HEK293 (cell line): ENCODE data around the gene TMEM240.
"Not testable (repeated sequence)": the region's sequence is repeated elsewhere in the genome, so short reads cannot be mapped to it uniquely, and the experiment has no call there.

Source experiments
- CTCF ChIA-PET: fragments of 350-600 bp; formaldehyde crosslinking; extraction: SDS; loops from one replicate; lab custom pipeline; 2021; ENCODE audit warnings: antibody characterized with exemption; lab: Yijun Ruan, JAX
- POLR2A ChIA-PET: fragments of 300-600 bp; formaldehyde crosslinking; extraction: SDS; loops from one replicate; lab custom pipeline; 2020; ENCODE audit warnings: antibody characterized with exemption, inconsistent platforms; lab: Yijun Ruan, JAX
- H3K27ac ChIP-seq: fragments of 200-500 bp; sonication (Bioruptor generic); 2 replicates; pipeline ENCODE4 v1.5.1; 2014; ENCODE audit warnings: low read depth, low read length, control low read depth, inconsistent platforms; ENCODE audit errors: extremely low read depth
- H3K36me3 ChIP-seq, 2 experiments: fragments of 200-500 bp in 1 of 2; sonication (Bioruptor generic) in 1 of 2; 1 replicate in 1 of 2; 2 replicates in 1 of 2; pipeline ENCODE4 v1.5.1; 2014 to 2017; ENCODE audit warnings: inconsistent platforms in 2 of 2, low read length in 2 of 2; ENCODE audit not compliant: control insufficient read depth in 2 of 2, insufficient read depth in 1 of 2
- H3K4me1 ChIP-seq: fragments of 200-500 bp; sonication (Bioruptor generic); 2 replicates; pipeline ENCODE4 v1.5.1; 2014; ENCODE audit warnings: mild to moderate bottlenecking, low read length, inconsistent platforms; ENCODE audit not compliant: control insufficient read depth, insufficient read depth
- H3K4me3 ChIP-seq: 2 replicates; pipeline ENCODE4 v1.5.1; 2011; ENCODE audit warnings: low read depth, mild to moderate bottlenecking, control low read depth, low read length, moderate library complexity
- H3K9me3 ChIP-seq: fragments of 200-500 bp; sonication (Bioruptor generic); 2 replicates; pipeline ENCODE4 v1.5.1; 2014; ENCODE audit warnings: low read depth, low read length, inconsistent platforms; ENCODE audit not compliant: control insufficient read depth, insufficient read depth
- HOXC10 ChIP-seq: sonication (generic); formaldehyde crosslinking; IDR thresholded peaks from 2 replicates; pipeline ENCODE4 v1.8.1; 2023; ENCODE audit warnings: mild to moderate bottlenecking, missing genetic modification reagents
- REPIN1 ChIP-seq: fragments of 450-650 bp; formaldehyde crosslinking; IDR thresholded peaks from 2 replicates; pipeline ENCODE4 v1.5.1; 2017; ENCODE audit warnings: missing biosample characterization, missing genetic modification characterization, low read depth
- SP7 ChIP-seq: fragments of 450-650 bp; formaldehyde crosslinking; IDR thresholded peaks from 2 replicates; pipeline ENCODE4 v1.5.1; 2016; ENCODE audit warnings: missing biosample characterization, missing genetic modification characterization
- TRIM28 ChIP-seq: IDR thresholded peaks from 2 replicates; pipeline ENCODE4 v1.6.1; 2011; ENCODE audit warnings: low read length, control low read depth, borderline replicate concordance
- ZFP37 ChIP-seq: fragments of 450-650 bp; formaldehyde crosslinking; IDR thresholded peaks from 2 replicates; pipeline ENCODE4 v1.5.1; 2016; ENCODE audit warnings: missing biosample characterization, missing genetic modification characterization
- ZNF549 ChIP-seq: fragments of 450-650 bp; IDR thresholded peaks from 2 replicates; pipeline ENCODE4 v1.5.1; 2018; ENCODE audit warnings: missing biosample characterization, missing genetic modification characterization, mild to moderate bottlenecking, inconsistent platforms, moderate library complexity
- TF ChIP-seq, protein P1 (sequence below): fragments of 450-650 bp; formaldehyde crosslinking; IDR thresholded peaks from 2 replicates; pipeline ENCODE4 v1.5.1; 2016; ENCODE audit warnings: missing biosample characterization, missing genetic modification characterization, low read depth

The TMEM240 gene

DNA sequence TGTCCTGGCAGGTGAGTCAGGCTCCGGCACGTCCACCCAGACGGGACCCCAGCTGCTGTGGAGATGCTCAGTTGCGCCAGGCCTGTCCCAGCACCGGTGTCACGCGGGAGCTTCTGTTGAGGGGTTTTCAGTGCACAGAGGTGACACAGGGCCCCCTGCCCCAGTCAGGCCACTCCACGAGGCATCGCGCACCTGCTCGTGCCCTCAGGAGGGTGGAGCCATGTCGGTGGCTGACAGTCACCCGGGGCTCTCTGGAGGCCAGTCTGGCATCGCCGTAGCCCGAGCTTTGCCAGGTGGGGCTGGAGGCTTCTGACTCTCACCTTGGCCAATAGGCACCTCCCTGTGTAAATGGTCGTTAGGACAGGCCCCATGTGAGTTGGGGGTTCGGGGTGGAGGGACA is 11.1 kb downstream of the TMEM240 start (continued):
- TF ChIP-seq ZNF549 (tag by site-specific recombination), result no peak

DNA sequence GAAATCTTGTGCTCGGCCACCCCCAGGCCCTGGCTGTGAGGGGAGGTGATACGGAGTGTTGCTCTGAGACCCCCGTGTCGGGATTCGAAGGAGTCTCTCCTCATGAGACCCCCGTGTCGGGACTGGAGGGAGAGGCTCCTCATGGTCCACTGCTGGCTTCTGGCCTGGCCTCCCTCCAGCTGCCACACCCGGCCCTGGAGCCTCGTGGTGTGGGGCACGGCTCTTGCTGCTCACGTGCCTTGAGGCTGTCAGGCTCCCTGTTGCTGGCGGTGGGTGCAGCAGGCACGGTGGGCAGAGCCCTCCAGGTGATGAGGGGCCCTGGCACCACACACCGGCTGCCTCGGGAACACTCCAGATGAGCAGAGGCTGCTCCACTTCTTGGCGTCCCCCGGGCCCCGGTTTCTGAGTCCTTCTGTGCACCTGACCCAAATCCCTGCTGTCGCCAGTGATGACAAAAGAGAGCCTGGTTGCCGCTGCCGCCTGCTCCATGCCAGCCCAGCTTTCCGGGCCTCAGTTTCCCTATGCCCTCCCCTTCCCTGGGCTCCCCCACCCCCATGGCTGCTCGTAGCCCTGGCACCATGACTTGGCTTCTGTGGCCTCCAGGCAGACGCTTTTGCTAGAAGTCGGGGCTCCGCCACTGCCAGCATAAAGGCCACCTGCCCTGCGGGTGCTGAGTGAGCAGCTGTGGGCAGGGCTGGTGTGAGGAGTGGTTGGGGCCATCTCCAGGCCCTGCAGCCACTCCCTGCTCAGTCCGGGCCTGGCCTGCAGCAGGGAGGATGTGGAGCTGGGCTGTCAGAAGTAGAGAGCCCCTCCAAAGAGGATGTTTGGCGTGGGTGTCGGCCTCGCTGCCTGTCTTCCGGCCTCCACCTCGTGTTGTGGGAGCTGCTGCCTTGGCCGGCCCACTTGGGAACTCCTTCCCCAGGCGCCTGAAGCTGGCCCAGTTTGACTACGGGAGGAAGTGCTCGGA is 11.8 kb downstream of the TMEM240 start:
- no peaks in the 10 kb centered on the region for H3K9me3 ChIP-seq
- no peaks in the 10 kb centered on the region for H3K4me1 ChIP-seq
- ChIA-PET CTCF (no interaction called here), POLR2A (no interaction called here)
- no peak overlapping the region for H3K4me3 ChIP-seq
- H3K36me3 ChIP-seq, result peaks cover 7 to 75% of the 10 kb centered on the region in 2 experiments; a peak in 2 of 3 replicates
- no peak overlapping the region for H3K27ac ChIP-seq
- no peak for TF ChIP-seq REPIN1 (tag by site-specific recombination)
- TF ChIP-seq HOXC10, result no peak
- no peak for TF ChIP-seq TRIM28
- no peak for TF ChIP-seq SP7 (tag by site-specific recombination)

DNA sequence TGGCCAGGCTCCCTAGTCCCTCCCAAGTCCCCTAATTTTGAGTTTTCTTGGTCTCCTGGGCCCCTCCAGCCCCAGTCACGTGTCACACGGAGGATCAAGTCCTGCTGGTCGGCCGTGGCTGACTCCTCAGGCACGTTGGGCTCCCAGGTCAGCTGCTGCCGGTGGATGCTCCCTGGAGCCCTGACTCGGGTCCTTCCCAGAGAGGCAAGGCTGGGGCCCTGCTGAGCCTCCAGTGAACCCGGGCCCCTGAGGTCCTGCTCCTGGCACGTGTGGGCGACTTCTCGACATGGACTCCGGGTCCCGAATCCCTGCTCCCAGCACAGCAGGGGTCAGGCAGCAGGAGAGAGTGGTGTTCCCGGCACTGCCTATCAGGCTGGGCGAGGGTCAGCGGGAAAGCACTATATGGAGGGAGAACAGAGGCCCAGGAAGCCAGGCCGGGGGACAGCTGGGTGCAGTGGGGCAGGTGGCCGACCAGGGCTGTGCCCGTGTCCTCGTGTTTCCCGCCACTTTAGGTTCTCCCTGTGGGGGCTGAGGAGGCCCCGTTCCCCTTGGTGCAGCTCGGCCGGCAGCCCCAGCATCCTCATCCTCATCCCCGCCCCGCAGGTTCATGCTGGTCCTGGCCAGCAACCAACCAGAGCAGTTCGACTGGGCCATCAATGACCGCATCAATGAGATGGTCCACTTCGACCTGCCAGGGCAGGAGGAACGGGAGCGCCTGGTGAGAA is 13.2 kb downstream of the TMEM240 start:
- H3K4me1 ChIP-seq, result no peaks in the 10 kb centered on the region
- TF ChIP-seq, protein P1, sequence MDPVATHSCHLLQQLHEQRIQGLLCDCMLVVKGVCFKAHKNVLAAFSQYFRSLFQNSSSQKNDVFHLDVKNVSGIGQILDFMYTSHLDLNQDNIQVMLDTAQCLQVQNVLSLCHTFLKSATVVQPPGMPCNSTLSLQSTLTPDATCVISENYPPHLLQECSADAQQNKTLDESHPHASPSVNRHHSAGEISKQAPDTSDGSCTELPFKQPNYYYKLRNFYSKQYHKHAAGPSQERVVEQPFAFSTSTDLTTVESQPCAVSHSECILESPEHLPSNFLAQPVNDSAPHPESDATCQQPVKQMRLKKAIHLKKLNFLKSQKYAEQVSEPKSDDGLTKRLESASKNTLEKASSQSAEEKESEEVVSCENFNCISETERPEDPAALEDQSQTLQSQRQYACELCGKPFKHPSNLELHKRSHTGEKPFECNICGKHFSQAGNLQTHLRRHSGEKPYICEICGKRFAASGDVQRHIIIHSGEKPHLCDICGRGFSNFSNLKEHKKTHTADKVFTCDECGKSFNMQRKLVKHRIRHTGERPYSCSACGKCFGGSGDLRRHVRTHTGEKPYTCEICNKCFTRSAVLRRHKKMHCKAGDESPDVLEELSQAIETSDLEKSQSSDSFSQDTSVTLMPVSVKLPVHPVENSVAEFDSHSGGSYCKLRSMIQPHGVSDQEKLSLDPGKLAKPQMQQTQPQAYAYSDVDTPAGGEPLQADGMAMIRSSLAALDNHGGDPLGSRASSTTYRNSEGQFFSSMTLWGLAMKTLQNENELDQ (tag by site-specific recombination), result no peak
- no peak for TF ChIP-seq ZFP37 (tag by site-specific recombination)
- TF ChIP-seq, all 188 proteins: peak for 0
- ChIA-PET POLR2A (no interaction called here), CTCF (interaction anchor here (0.6 kb wide), 2 partner anchors 27 to 129 kb away, joined by 3 to 4 read pairs; no protein-coding TSS in a partner anchor)
- Histone ChIP-seq H3K4me3 (no peak overlapping the region), H3K9me3 (no peaks in the 10 kb centered on the region), H3K36me3 (peaks cover 7 to 77% of the 10 kb centered on the region in 2 experiments; a peak in 2 of 3 replicates), H3K27ac (no peak overlapping the region)

DNA sequence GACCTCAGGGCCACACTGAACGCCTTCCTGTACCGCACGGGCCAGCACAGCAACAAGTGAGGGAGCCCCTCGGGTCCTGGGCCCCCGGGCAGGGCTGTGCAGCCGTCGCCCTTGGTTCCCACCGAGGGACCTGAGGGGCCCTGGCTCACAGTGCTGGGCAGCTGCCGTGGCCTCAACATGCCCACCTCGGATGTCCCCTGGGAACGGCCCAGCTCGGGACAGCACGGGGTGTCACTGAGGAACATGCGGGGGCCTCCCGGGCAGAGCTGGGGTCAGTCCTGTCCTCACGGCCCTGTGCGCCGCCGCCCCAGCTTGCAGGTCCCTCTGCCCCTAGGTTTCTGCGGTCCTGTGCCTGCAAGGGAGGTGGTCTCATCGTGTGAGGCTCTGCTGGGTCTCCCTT is 13.9 kb downstream of the TMEM240 start:
- H3K4me3 ChIP-seq, H3K9me3 ChIP-seq, H3K27ac ChIP-seq, POLR2A ChIA-PET, H3K4me1 ChIP-seq: not testable (repeated sequence)
- peaks cover 11 to 78% of the 10 kb centered on the region in 2 experiments; a peak in 2 of 3 replicates for H3K36me3 ChIP-seq
- CTCF ChIA-PET, result interaction anchor here (0.6 kb wide), 2 partner anchors 26 to 128 kb away, joined by 3 to 4 read pairs; no protein-coding TSS in a partner anchor

DNA sequence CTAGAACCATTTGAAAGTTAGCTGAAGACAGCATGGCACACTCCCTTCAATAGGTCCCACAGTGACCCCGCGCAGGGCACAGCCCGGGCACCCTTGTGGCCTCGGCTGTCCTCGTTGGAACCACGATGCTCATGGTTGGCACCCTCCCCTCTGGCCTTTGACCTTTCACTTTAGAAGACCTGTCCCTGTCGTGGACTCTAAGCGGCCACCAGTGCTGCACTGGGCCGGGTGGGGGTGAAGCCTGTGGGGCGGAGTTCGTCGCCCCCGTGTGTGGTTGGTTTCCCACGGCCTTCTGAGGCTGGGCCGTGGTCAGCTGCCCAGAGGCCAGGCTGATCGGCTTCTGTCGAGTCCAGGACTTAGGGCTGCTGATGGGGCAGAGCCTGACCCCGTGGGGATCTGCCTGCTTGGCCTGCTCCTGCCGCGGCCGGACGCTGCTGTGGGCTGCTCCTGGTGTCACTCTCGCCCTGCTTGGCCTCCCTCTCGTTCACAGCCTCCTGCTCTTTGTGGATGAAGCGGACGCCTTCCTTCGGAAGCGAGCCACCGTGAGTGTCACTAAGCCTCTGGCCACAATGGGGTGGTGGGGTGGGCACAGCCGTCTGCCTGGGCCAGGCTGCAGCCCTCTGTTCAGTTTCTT is 15.6 kb downstream of the TMEM240 start:
- H3K27ac ChIP-seq, H3K4me3 ChIP-seq, CTCF ChIA-PET, H3K4me1 ChIP-seq, POLR2A ChIA-PET, H3K9me3 ChIP-seq: not testable (repeated sequence)
- H3K36me3 ChIP-seq, result peaks cover 15 to 84% of the 10 kb centered on the region in 2 experiments; a peak in 2 of 3 replicates

DNA sequence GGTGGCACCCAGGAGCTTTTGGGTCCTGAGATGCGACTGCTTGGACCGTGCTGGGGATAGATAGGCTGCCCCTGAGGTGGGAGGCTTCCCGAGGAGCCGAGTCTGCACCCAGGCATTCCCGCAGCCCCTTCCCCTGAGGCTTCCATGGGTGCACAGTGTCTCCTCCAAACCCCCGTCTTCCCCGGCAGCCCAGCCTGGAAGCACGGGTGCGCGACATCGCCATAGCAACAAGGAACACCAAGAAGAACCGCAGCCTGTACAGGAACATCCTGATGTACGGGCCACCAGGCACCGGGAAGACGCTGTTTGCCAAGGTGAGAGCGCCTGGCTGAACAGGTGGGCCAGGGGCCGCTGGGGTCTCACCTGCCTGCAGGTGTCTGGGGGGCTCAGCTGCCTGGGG is 16.8 kb downstream of the TMEM240 start:
- CTCF ChIA-PET, H3K4me1 ChIP-seq, H3K9me3 ChIP-seq, POLR2A ChIA-PET, H3K27ac ChIP-seq, H3K4me3 ChIP-seq: not testable (repeated sequence)
- peaks cover 15 to 77% of the 10 kb centered on the region in 2 experiments; a peak in 2 of 3 replicates for H3K36me3 ChIP-seq

DNA sequence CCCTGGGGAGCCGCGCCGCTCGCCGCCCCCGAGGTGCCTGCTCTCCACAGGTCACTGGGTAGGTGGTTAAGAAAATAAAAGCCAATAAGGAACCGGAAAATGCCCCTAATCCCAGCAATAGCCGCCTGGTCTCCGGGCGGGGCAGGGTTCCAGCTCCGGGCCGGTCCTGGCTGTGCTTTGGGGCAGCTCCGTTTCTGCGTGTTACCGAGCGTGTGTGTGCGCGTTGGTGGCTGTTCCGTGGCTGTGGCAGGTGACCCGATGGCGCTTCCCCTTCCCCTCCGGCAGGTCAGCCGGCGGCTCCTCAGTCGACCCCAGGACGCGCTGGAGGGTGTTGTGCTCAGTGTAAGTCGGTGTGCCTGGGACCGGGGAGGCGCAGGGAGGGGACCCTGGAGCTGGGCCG is 17.2 kb downstream of the TMEM240 start:
- H3K4me1 ChIP-seq, POLR2A ChIA-PET, H3K27ac ChIP-seq, H3K4me3 ChIP-seq, CTCF ChIA-PET, H3K9me3 ChIP-seq: not testable (repeated sequence)
- peaks cover 18 to 77% of the 10 kb centered on the region in 2 experiments; a peak in 2 of 3 replicates for H3K36me3 ChIP-seq

DNA sequence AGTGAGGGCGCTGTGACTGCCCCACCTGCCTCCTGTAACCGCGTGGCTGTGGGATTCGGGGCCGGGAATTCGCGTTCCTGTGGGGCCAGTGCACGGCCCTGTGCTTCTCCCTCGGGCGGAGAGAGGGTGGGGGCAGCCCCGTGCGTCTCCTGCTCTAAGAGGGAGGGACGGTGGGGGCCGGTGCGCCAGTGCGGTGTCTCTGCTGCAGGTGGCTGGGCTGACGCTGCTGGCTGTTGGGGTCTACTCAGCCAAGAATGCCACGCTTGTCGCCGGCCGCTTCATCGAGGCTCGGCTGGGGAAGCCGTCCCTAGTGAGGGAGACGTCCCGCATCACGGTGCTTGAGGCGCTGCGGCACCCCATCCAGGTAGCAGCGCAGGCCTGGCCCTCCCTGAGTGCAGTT is 17.9 kb downstream of the TMEM240 start:
- peaks cover 22 to 78% of the 10 kb centered on the region in 2 experiments; a peak in 2 of 3 replicates for H3K36me3 ChIP-seq
- POLR2A ChIA-PET, CTCF ChIA-PET: not testable (repeated sequence)

More for the DNA sequence above, 17.9 kb downstream of the TMEM240 start:
- H3K27ac ChIP-seq, H3K4me1 ChIP-seq, H3K4me3 ChIP-seq, H3K9me3 ChIP-seq: not testable (repeated sequence)
